ENCODE data around the gene C1QL3.

DNA sequence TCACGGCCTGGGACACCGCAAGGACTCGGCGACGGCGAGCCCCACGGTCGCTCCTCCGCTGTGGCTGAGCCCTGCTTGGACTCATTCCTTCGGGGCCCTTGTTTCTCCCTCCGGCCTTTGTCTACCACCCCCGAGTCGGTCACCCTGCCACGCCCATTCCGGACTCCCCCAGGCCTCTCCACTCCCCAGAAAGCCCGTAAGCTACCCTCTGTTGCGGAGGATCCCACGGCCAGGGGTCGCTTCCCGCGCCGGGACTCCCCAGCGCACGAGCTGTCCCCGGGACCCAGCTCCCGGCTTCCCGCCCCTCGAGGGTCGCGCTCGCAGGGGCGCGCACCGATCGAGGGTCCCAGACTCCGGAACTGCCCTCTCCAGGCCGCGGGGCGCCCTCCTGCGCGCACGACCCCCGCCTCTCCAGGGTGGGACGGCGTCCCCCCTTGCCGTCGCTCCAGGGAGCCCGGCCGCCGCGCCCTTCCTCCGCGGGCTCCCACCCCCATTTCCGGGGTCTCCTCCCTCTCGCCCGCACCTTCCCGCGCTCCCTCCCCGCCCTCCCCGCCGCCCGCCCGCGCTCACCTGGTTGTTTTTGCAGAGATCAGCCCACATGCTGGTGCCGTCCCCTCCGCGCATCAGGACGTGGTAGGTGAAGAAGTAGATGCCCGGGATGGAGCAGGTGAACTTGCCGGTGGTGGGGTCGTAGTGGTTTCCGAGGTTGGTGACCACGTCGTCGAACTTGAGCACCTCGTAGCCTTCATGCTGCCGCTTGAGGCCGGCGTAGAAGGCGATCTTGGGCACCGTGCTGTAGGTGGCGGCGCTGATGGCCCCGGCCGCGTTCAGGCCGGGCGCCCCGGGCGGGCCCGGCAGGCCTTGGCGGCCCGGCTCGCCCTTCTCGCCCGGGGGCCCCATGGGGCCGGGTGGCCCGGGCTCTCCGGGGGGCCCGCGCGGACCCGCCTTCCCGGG is 1.5 kb downstream of the C1QL3 start:
- TF ChIP-seq POLR2AphosphoS5 (IDR thresholded peaks at IDR 0.05; ENCODE audit: low read depth, low read length) (no peak), POLR2A (IDR thresholded peaks at IDR 0.05; ENCODE audit: low read depth, low read length) (no peak), PAX5 (IDR thresholded peaks at IDR 0.05; ENCODE audit: insufficient read depth, low read length, severe bottlenecking) (no peak)

Data from GM12891 (cell line).